Lower leg skin (tissue), 3 donors: ENCODE results near the gene TMEM114.

ENCODE experiments used
- POLR2A ChIP-seq, 2 donors: fragments of 450-650 bp; IDR thresholded peaks; one replicate each; pipeline ENCODE4 v1.6.1; 2016 to 2017; ENCODE audit warnings: antibody characterized with exemption in 2 of 2, mild to moderate bottlenecking in 1 of 2, moderate library complexity in 1 of 2
- TF ChIP-seq, protein P1 (sequence below), 3 donors: fragments of 450-650 bp; IDR thresholded peaks; one replicate each; pipeline ENCODE4 v1.5.1; 2016; ENCODE audit warnings: antibody characterized with exemption in 3 of 3, mild to moderate bottlenecking in 3 of 3, moderate library complexity in 2 of 3

DNA sequence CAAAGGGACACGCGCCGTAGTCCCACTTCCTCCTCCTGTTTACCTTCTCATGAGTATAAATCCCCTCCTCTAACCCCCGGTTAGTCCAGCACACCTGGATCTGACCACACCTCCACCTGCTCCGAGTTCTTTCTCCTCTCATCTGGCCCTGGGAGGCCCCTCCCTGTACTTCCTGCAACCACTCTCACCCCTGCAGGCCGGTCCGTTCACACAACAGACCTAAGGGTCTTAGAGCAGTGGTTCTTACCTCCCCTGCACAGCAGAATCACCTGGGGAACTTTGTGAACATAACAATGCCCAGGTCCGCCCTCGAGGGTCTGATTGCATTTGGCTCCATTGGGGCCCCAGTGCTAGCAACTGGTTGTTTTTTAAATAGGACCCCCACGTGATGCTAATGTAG lies 24.8 kb downstream of the TMEM114 start:
- TF ChIP-seq, protein P1, sequence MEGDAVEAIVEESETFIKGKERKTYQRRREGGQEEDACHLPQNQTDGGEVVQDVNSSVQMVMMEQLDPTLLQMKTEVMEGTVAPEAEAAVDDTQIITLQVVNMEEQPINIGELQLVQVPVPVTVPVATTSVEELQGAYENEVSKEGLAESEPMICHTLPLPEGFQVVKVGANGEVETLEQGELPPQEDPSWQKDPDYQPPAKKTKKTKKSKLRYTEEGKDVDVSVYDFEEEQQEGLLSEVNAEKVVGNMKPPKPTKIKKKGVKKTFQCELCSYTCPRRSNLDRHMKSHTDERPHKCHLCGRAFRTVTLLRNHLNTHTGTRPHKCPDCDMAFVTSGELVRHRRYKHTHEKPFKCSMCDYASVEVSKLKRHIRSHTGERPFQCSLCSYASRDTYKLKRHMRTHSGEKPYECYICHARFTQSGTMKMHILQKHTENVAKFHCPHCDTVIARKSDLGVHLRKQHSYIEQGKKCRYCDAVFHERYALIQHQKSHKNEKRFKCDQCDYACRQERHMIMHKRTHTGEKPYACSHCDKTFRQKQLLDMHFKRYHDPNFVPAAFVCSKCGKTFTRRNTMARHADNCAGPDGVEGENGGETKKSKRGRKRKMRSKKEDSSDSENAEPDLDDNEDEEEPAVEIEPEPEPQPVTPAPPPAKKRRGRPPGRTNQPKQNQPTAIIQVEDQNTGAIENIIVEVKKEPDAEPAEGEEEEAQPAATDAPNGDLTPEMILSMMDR (IDR thresholded peaks at IDR 0.05) = no peak
- no peak for TF ChIP-seq POLR2A (IDR thresholded peaks at IDR 0.05)
